Measurements from ENCODE around the gene CLPSL1. TPM values are rescaled to one million over a fixed set of nuclear protein-coding genes. Genes with fewer than 3 reads are reported as not detected.

Gene CLPSL1
- not detected for total RNA-seq

GRCh38 chr6:35780719-35781118 is at the start of gene CLPSL1:
Gene CLPSL1 (plus strand): TSS chr6:35781019. CDS start chr6:35781111, 92 bp downstream.

GRCh38 chr6:35736982-35737412 is 43.8 kb upstream of the CLPSL1 start, which contains the start of gene ARMC12:
Gene ARMC12 (plus strand): TSS chr6:35737032. CDS start chr6:35737109, 77 bp downstream.

GRCh38 chr6:35776364-35777215 is 4.2 kb upstream of the CLPSL1 start, which contains the start of gene CLPSL2:
Gene CLPSL2 (plus strand): TSS chr6:35776598. CDS start chr6:35776619, 21 bp downstream.

GRCh38 chr6:35804996-35805736 is 24.3 kb downstream of the CLPSL1 start, which contains the start of gene LHFPL5:
Gene LHFPL5 (plus strand): TSS chr6:35805352. CDS start chr6:35805671, 319 bp downstream.

Other genes with a start within 250 kb of the CLPSL1 start
- gene FKBP5, start 92.1 kb upstream of the CLPSL1 start, total RNA-seq, result 2.8 TPM
- 0.31 TPM for gene ARMC12, start 44.0 kb upstream of the CLPSL1 start, total RNA-seq
- not detected for gene CLPSL2, start 4.4 kb upstream of the CLPSL1 start, total RNA-seq
- not detected for gene CLPS, start 16.3 kb downstream of the CLPSL1 start, total RNA-seq
- 1.6 TPM for gene LHFPL5, start 24.3 kb downstream of the CLPSL1 start, total RNA-seq
- 139 TPM for gene SRPK1, start 140.1 kb downstream of the CLPSL1 start, total RNA-seq
- 3.8 TPM for gene SLC26A8, start 243.6 kb downstream of the CLPSL1 start, total RNA-seq
- 102 TPM for gene MAPK14, start 246.8 kb downstream of the CLPSL1 start, total RNA-seq